CD4-positive, alpha-beta T cell treated with Interleukin-4 for 4 hours (primary cell): ENCODE measurements around the gene KCNQ1.

Experiments
- DNase-seq: peaks from one replicate; pipeline ENCODE4 v3.0.0-alpha.2; 2020

The KCNQ1 gene

GRCh38 chr11:2574043-2574552 is 129.3 kb downstream of the KCNQ1 start:
- DNase-seq, result no peak

- DNase-seq, result no peak
Measured at GRCh38 chr11:2574553-2575535, 130.0 kb downstream of the KCNQ1 start.

GRCh38 chr11:2575591-2576051 is 130.8 kb downstream of the KCNQ1 start:
- DNase-seq, result no peak

- no peak for DNase-seq
Measured at GRCh38 chr11:2576111-2576510, 131.3 kb downstream of the KCNQ1 start.

GRCh38 chr11:2576549-2576948 is 131.7 kb downstream of the KCNQ1 start:
- DNase-seq, result no peak

- no peak for DNase-seq
Measured at GRCh38 chr11:2577031-2577990, 132.5 kb downstream of the KCNQ1 start.

GRCh38 chr11:2577991-2578928 is 133.5 kb downstream of the KCNQ1 start:
- no peak for DNase-seq

- DNase-seq, result no peak
Measured at GRCh38 chr11:2578929-2579270, 134.1 kb downstream of the KCNQ1 start.

GRCh38 chr11:2579315-2580060 is 134.7 kb downstream of the KCNQ1 start:
- no peak for DNase-seq

- no peak for DNase-seq
Measured at GRCh38 chr11:2580061-2580421, 135.2 kb downstream of the KCNQ1 start.

GRCh38 chr11:2580571-2581001 is 135.8 kb downstream of the KCNQ1 start:
- DNase-seq, result no peak

- no peak for DNase-seq
Measured at GRCh38 chr11:2581151-2581930, 136.5 kb downstream of the KCNQ1 start.

GRCh38 chr11:2581931-2582350 is 137.1 kb downstream of the KCNQ1 start:
- no peak for DNase-seq

- no peak for DNase-seq
Measured at GRCh38 chr11:2582351-2582945, 137.6 kb downstream of the KCNQ1 start.

- no peak for DNase-seq
Measured at GRCh38 chr11:2582946-2583604, 138.3 kb downstream of the KCNQ1 start.

GRCh38 chr11:2583605-2583958 is 138.8 kb downstream of the KCNQ1 start:
- DNase-seq, result no peak

- no peak for DNase-seq
Measured at GRCh38 chr11:2584434-2584811, 139.6 kb downstream of the KCNQ1 start.

- no peak for DNase-seq
Measured at GRCh38 chr11:2584812-2585565, 140.2 kb downstream of the KCNQ1 start.

- no peak for DNase-seq
Measured at GRCh38 chr11:2585566-2586086, 140.8 kb downstream of the KCNQ1 start.
